Neural cell (in vitro differentiated cells): ENCODE results near the gene ITGB5. TPM values are rescaled to one million over a fixed set of nuclear protein-coding genes. Genes with fewer than 3 reads are reported as not detected.

Source experiments
- H2AFZ ChIP-seq: fragments of 200-600, 300-800 bp; sonication (generic), shearing (Covaris generic); 2 replicates; pipeline ENCODE4 v1.6.0; 2014; ENCODE audit warnings: low read depth, mild to moderate bottlenecking, antibody characterized with exemption, low read length, moderate library complexity
- H3F3A ChIP-seq: fragments of 200-600 bp; shearing (Covaris generic); 2 replicates; pipeline ENCODE4 v1.6.1; 2016; ENCODE audit warnings: mild to moderate bottlenecking, moderate library complexity, mixed read lengths, antibody characterized with exemption, low read length; ENCODE audit not compliant: insufficient read depth, poor library complexity, severe bottlenecking
- H3K27ac ChIP-seq: fragments of 200-600, 300-800 bp; sonication (generic), shearing (Covaris generic); 2 replicates; pipeline ENCODE4 v1.5.1; 2014; ENCODE audit warnings: mild to moderate bottlenecking, low read length, moderate library complexity
- H3K27me3 ChIP-seq: fragments of 300-800, 200-600 bp; sonication (generic), shearing (Covaris generic); 2 replicates; pipeline ENCODE4 v1.6.0; 2014; ENCODE audit warnings: mild to moderate bottlenecking, low read depth, low read length, moderate library complexity; ENCODE audit not compliant: insufficient read depth
- H3K36me3 ChIP-seq: fragments of 300-800, 200-600 bp; sonication (generic), shearing (Covaris generic); 2 replicates; pipeline ENCODE4 v1.5.1; 2014; ENCODE audit warnings: mild to moderate bottlenecking, antibody characterized with exemption, low read length, moderate library complexity; ENCODE audit not compliant: insufficient read depth
- H3K4me2 ChIP-seq: fragments of 300-800, 200-600 bp; sonication (generic), shearing (Covaris generic); 2 replicates; pipeline ENCODE4 v1.6.0; 2014; ENCODE audit warnings: mild to moderate bottlenecking, low read length
- H3K4me3 ChIP-seq: fragments of 300-800, 200-600 bp; sonication (generic), shearing (Covaris generic); 2 replicates; pipeline ENCODE4 v1.5.1; 2014; ENCODE audit warnings: mild to moderate bottlenecking, low read length, moderate library complexity
- H3K79me2 ChIP-seq: fragments of 200-600 bp; shearing (Covaris generic); replicated peaks from 2 replicates; pipeline ENCODE4 v1.6.0; 2014; ENCODE audit warnings: mild to moderate bottlenecking, low read length, moderate library complexity; ENCODE audit not compliant: insufficient read depth
- H3K9ac ChIP-seq: fragments of 300-800, 200-600 bp; sonication (generic), shearing (Covaris generic); 2 replicates; pipeline ENCODE4 v1.6.1; 2016; ENCODE audit warnings: mild to moderate bottlenecking, low read length, mixed read lengths
- H3K9me2 ChIP-seq: fragments of 200-600 bp; shearing (Covaris generic); 2 replicates; pipeline ENCODE4 v1.6.1; 2016; ENCODE audit warnings: mild to moderate bottlenecking, low read length, mixed read lengths; ENCODE audit not compliant: insufficient read depth
- H3K9me3 ChIP-seq: fragments of 200-600, 300-800 bp; sonication (generic), shearing (Covaris generic); 2 replicates; pipeline ENCODE4 v1.6.1; 2016; ENCODE audit warnings: mild to moderate bottlenecking, mixed run types, low read length, moderate library complexity, mixed read lengths
- H4K20me1 ChIP-seq: fragments of 200-600 bp; shearing (Covaris generic); 2 replicates; pipeline ENCODE4 v1.6.1; 2016; ENCODE audit warnings: mild to moderate bottlenecking, mixed run types; ENCODE audit not compliant: insufficient read depth
- CTCF ChIP-seq: fragments of 450-650 bp; IDR thresholded peaks from 2 replicates; pipeline ENCODE4 v1.5.1; 2014; ENCODE audit warnings: antibody characterized with exemption, mild to moderate bottlenecking, moderate library complexity; ENCODE audit not compliant: poor library complexity, severe bottlenecking
- EP300 ChIP-seq: fragments of 450-650 bp; conservative IDR thresholded peaks from 2 replicates; pipeline ENCODE4 v1.6.1; 2014; ENCODE audit warnings: antibody characterized with exemption, mild to moderate bottlenecking, moderate library complexity; ENCODE audit not compliant: poor library complexity, severe bottlenecking
- EZH2 ChIP-seq: fragments of 200-600, 300-800 bp; shearing (Covaris generic), sonication (generic); IDR thresholded peaks from 2 replicates; pipeline ENCODE4 v1.6.1; 2014; ENCODE audit warnings: antibody characterized with exemption, low read length, borderline replicate concordance, mild to moderate bottlenecking; ENCODE audit not compliant: insufficient read depth, poor library complexity, severe bottlenecking
- MXI1 ChIP-seq: fragments of 450-650 bp; conservative IDR thresholded peaks from 2 replicates; pipeline ENCODE4 v1.6.1; 2014; ENCODE audit warnings: antibody characterized with exemption, mild to moderate bottlenecking; ENCODE audit not compliant: poor library complexity, severe bottlenecking
- POLR2AphosphoS5 ChIP-seq: IDR thresholded peaks from 2 replicates; pipeline ENCODE4 v1.6.1; 2012
- RAD21 ChIP-seq: fragments of 450-650 bp; conservative IDR thresholded peaks from 2 replicates; pipeline ENCODE4 v1.6.1; 2014; ENCODE audit warnings: antibody characterized with exemption, mild to moderate bottlenecking, moderate library complexity
- REST ChIP-seq: IDR thresholded peaks from 2 replicates; pipeline ENCODE4 v1.6.1; 2012; ENCODE audit warnings: borderline replicate concordance
- SMC3 ChIP-seq: fragments of 450-650 bp; conservative IDR thresholded peaks from 2 replicates; pipeline ENCODE4 v1.6.1; 2014; ENCODE audit warnings: antibody characterized with exemption, mild to moderate bottlenecking, moderate library complexity; ENCODE audit not compliant: poor library complexity
- TAF1 ChIP-seq: IDR thresholded peaks from 2 replicates; pipeline ENCODE4 v1.6.1; 2012; ENCODE audit warnings: low read depth
- polyA plus RNA-seq: library from polyadenylated mRNA; depleted of rRNA; stranded (reverse); fragments of >200 nt; gene quantifications from 2 replicates; pipeline ENCODE4 v1.2.3, GENCODE V29; 2014

Gene ITGB5
- polyA plus RNA-seq, 1 donor from 2014 or later, result 1.2 TPM

- H3F3A ChIP-seq, result no peaks in the 10 kb centered on the region
- H3K4me2 ChIP-seq, result no peak overlapping the region
- no peaks in the 10 kb centered on the region for H3K79me2 ChIP-seq
- H3K9me2 ChIP-seq, result no peaks in the 10 kb centered on the region
- TF ChIP-seq TAF1 (no peak), EP300 (no peak), CTCF (no peak), EZH2 (no peak), RAD21 (no peak), REST (no peak), POLR2AphosphoS5 (no peak), SMC3 (no peak), MXI1 (no peak)
- no peaks in the 10 kb centered on the region for H4K20me1 ChIP-seq
- H3K4me3 ChIP-seq, result no peak overlapping the region
- H3K9me3 ChIP-seq, result no peaks in the 10 kb centered on the region
- H3K9ac ChIP-seq, result no peak overlapping the region
- H2AFZ ChIP-seq, result no peak overlapping the region
- H3K36me3 ChIP-seq, result no peaks in the 10 kb centered on the region
- no peaks in the 10 kb centered on the region for H3K27me3 ChIP-seq
- no peak overlapping the region for H3K27ac ChIP-seq
These were observed 10.7 kb downstream of the ITGB5 start for GRCh38 chr3:124876401-124876878.

GRCh38 chr3:124873226-124873625, 13.9 kb downstream of the ITGB5 start:
- no peaks in the 10 kb centered on the region for H3K27me3 ChIP-seq
- H3K4me3 ChIP-seq, result no peak overlapping the region
- H3K36me3 ChIP-seq, result no peaks in the 10 kb centered on the region
- TF ChIP-seq CTCF, result no peak
- no peak for TF ChIP-seq EZH2
- no peak for TF ChIP-seq REST
- TF ChIP-seq RAD21, result no peak
- no peak for TF ChIP-seq SMC3
- no peak for TF ChIP-seq POLR2AphosphoS5
- TF ChIP-seq MXI1, result no peak
- no peak for TF ChIP-seq EP300
- TF ChIP-seq TAF1, result no peak
- no peaks in the 10 kb centered on the region for H3K9me3 ChIP-seq
- no peak overlapping the region for H3K27ac ChIP-seq
- no peaks in the 10 kb centered on the region for H3K79me2 ChIP-seq
- H4K20me1 ChIP-seq, result no peaks in the 10 kb centered on the region
- no peaks in the 10 kb centered on the region for H3F3A ChIP-seq
- no peaks in the 10 kb centered on the region for H3K9me2 ChIP-seq
- no peak overlapping the region for H3K9ac ChIP-seq
- H2AFZ ChIP-seq, result no peak overlapping the region
- H3K4me2 ChIP-seq, result no peak overlapping the region
